ENCODE measurements around the gene MOSPD2.

GRCh38 chrX:14915596-14915995 lies 42.4 kb downstream of the MOSPD2 start:
- no peak for TF ChIP-seq CTCF (IDR thresholded peaks at IDR 0.05)
- no peak for TF ChIP-seq POLR2AphosphoS5 (IDR thresholded peaks at IDR 0.05)
- TF ChIP-seq POLR2A (IDR thresholded peaks at IDR 0.05) = no peak
